WTC11 (cell line): ENCODE results near the gene OXER1. TPM values are rescaled to one million over a fixed set of nuclear protein-coding genes. Genes with fewer than 3 reads are reported as not detected.

Experiments used
- ATAC-seq: fragments of 200-7000 bp; cut with Tn5 transposase; 2 replicates; pipeline ENCODE4 v1.10.0; 2021; ENCODE audit warnings: mild to moderate bottlenecking, moderate library complexity
- CTCF ChIA-PET: fragments of 300-600 bp; sonication (Branson Sonifier 250); formaldehyde crosslinking; loops from one replicate; lab custom pipeline; 2021; ENCODE audit warnings: antibody characterized with exemption; lab: Charles Lee
- POLR2A ChIA-PET: fragments of 350-600 bp; sonication (Branson Sonifier 250); formaldehyde crosslinking; loops from one replicate; lab custom pipeline; 2021; ENCODE audit warnings: antibody characterized with exemption; lab: Charles Lee
- DNase-seq: peaks from one replicate; pipeline ENCODE4 v3.0.0; 2021; ENCODE audit warnings: low spot score
- H3K27ac Mint-ChIP-seq: 2 replicates; pipeline ENCODE4 v1.8.0; 2021; ENCODE audit warnings: mixed read lengths
- H3K27me3 Mint-ChIP-seq: 2 replicates; pipeline ENCODE4 v1.8.0; 2021; ENCODE audit warnings: low read depth, mild to moderate bottlenecking, moderate library complexity, mixed read lengths
- H3K36me3 Mint-ChIP-seq: 2 replicates; pipeline ENCODE4 v1.8.0; 2021; ENCODE audit warnings: mixed read lengths
- H3K4me1 Mint-ChIP-seq: 2 replicates; pipeline ENCODE4 v1.8.0; 2022; ENCODE audit warnings: mixed read lengths
- H3K4me3 Mint-ChIP-seq: 2 replicates; pipeline ENCODE4 v1.8.0; 2021; ENCODE audit warnings: mild to moderate bottlenecking, moderate library complexity, mixed read lengths
- H3K9me3 Mint-ChIP-seq: 2 replicates; pipeline ENCODE4 v1.8.0; 2021; ENCODE audit warnings: mixed read lengths
- ATF1 ChIP-seq: sonication (generic); formaldehyde crosslinking; IDR thresholded peaks from 2 replicates; pipeline ENCODE4 v1.8.1; 2023; ENCODE audit warnings: mild to moderate bottlenecking, moderate library complexity, missing genetic modification reagents
- ATF2 ChIP-seq: sonication (generic); formaldehyde crosslinking; IDR thresholded peaks from 2 replicates; pipeline ENCODE4 v1.8.1; 2022; ENCODE audit warnings: low read depth, missing genetic modification reagents, borderline replicate concordance
- ATF3 ChIP-seq: sonication (generic); formaldehyde crosslinking; conservative IDR thresholded peaks from 2 replicates; pipeline ENCODE4 v1.8.1; 2022; ENCODE audit warnings: mild to moderate bottlenecking, missing genetic modification reagents
- CREB1 ChIP-seq: sonication (generic); formaldehyde crosslinking; IDR thresholded peaks from 2 replicates; pipeline ENCODE4 v1.8.0; 2023; ENCODE audit warnings: mild to moderate bottlenecking, missing genetic modification reagents
- CREM ChIP-seq: sonication (generic); formaldehyde crosslinking; IDR thresholded peaks from 2 replicates; pipeline ENCODE4 v1.8.1; 2022; ENCODE audit warnings: mild to moderate bottlenecking, missing genetic modification reagents, moderate library complexity
- FOXK1 ChIP-seq: sonication (generic); formaldehyde crosslinking; IDR thresholded peaks from 2 replicates; pipeline ENCODE4 v1.8.0; 2022; ENCODE audit warnings: mild to moderate bottlenecking, moderate library complexity, missing genetic modification reagents
- MXD4 ChIP-seq: fragments of 250-450 bp; sonication (Bioruptor Pico); IDR thresholded peaks from 2 replicates; pipeline ENCODE4 v1.8.0; 2021; ENCODE audit warnings: mild to moderate bottlenecking, moderate library complexity, borderline replicate concordance
- NFE2L1 ChIP-seq: sonication (generic); formaldehyde crosslinking; IDR thresholded peaks from 2 replicates; pipeline ENCODE4 v1.8.1; 2023; ENCODE audit warnings: missing genetic modification reagents
- OVOL2 ChIP-seq: fragments of 250-450 bp; sonication (Bioruptor Pico); IDR thresholded peaks from 2 replicates; pipeline ENCODE4 v1.9.0; 2021; ENCODE audit warnings: mild to moderate bottlenecking, borderline replicate concordance
- PRRX2 ChIP-seq: fragments of 250-450 bp; sonication (Bioruptor Pico); IDR thresholded peaks from 2 replicates; pipeline ENCODE4 v1.8.0; 2021; ENCODE audit warnings: mild to moderate bottlenecking
- RELA ChIP-seq: sonication (generic); formaldehyde crosslinking; IDR thresholded peaks from 2 replicates; pipeline ENCODE4 v1.8.1; 2022; ENCODE audit warnings: missing genetic modification reagents, mild to moderate bottlenecking, borderline replicate concordance
- RORB ChIP-seq: fragments of 250-450 bp; sonication (Bioruptor Pico); IDR thresholded peaks from 2 replicates; pipeline ENCODE4 v1.9.0; 2021; ENCODE audit warnings: mild to moderate bottlenecking
- SMAD4 ChIP-seq: sonication (generic); formaldehyde crosslinking; IDR thresholded peaks from 2 replicates; pipeline ENCODE4 v1.8.0; 2022; ENCODE audit warnings: mild to moderate bottlenecking, missing genetic modification reagents
- SOX15 ChIP-seq: fragments of 250-450 bp; sonication (Bioruptor Pico); IDR thresholded peaks from 2 replicates; pipeline ENCODE4 v1.9.0; 2021; ENCODE audit warnings: mild to moderate bottlenecking
- TEAD1 ChIP-seq: sonication (generic); formaldehyde crosslinking; IDR thresholded peaks from 2 replicates; pipeline ENCODE4 v1.8.0; 2022; ENCODE audit warnings: mild to moderate bottlenecking, missing genetic modification reagents
- TEAD4 ChIP-seq: sonication (generic); formaldehyde crosslinking; IDR thresholded peaks from 2 replicates; pipeline ENCODE4 v1.8.0; 2022; ENCODE audit warnings: mild to moderate bottlenecking, missing genetic modification reagents
- ZBTB21 ChIP-seq: sonication (generic); formaldehyde crosslinking; IDR thresholded peaks from 2 replicates; pipeline ENCODE4 v1.8.1; 2023; ENCODE audit warnings: mild to moderate bottlenecking, missing genetic modification reagents, borderline replicate concordance
- ZNF138 ChIP-seq: sonication (generic); formaldehyde crosslinking; conservative IDR thresholded peaks from 2 replicates; pipeline ENCODE4 v1.8.1; 2022; ENCODE audit warnings: mild to moderate bottlenecking, moderate library complexity, missing genetic modification reagents
- ZNF317 ChIP-seq: sonication (generic); formaldehyde crosslinking; IDR thresholded peaks from 2 replicates; pipeline ENCODE4 v1.8.1; 2023; ENCODE audit warnings: low read depth, mild to moderate bottlenecking, moderate library complexity, missing genetic modification reagents, borderline replicate concordance
- ZNF416 ChIP-seq: fragments of 250-450 bp; sonication (Bioruptor Pico); IDR thresholded peaks from 2 replicates; pipeline ENCODE4 v1.9.0; 2021; ENCODE audit warnings: mild to moderate bottlenecking, inconsistent platforms
- ZSCAN18 ChIP-seq: fragments of 250-450 bp; sonication (Bioruptor Pico); IDR thresholded peaks from 2 replicates; pipeline ENCODE4 v2.1.2; 2022; ENCODE audit warnings: mild to moderate bottlenecking, moderate library complexity
- total RNA-seq: library from RNA; stranded (reverse); gene quantifications from 3 replicates; pipeline ENCODE4 v1.2.3, GENCODE V29; 2021
- TF ChIP-seq, protein P1 (sequence below): fragments of 250-450 bp; sonication (Bioruptor Pico); IDR thresholded peaks from 2 replicates; pipeline ENCODE4 v1.9.0; 2021; ENCODE audit warnings: mild to moderate bottlenecking
- TF ChIP-seq, protein P2 (sequence below): sonication (generic); formaldehyde crosslinking; IDR thresholded peaks from 2 replicates; pipeline ENCODE4 v1.8.1; 2023; ENCODE audit warnings: mild to moderate bottlenecking, missing genetic modification reagents

Gene OXER1
- total RNA-seq, 1 experiment from 2014 or later: 2.6 TPM

- Mint-ChIP-seq H3K4me3 (no peak overlapping the region), H3K27me3 (no peaks in the 10 kb centered on the region), H3K36me3 (peaks cover 3% of the 10 kb centered on the region; the same call in 1 of the 2 replicates), H3K4me1 (peaks cover 12% of the 10 kb centered on the region), H3K27ac (no peak overlapping the region), H3K9me3 (no peaks in the 10 kb centered on the region)
- ChIA-PET POLR2A (no interaction called here), CTCF (no interaction called here)
- TF ChIP-seq ATF1 (CRISPR knock-in tag): no peak
- no peak for TF ChIP-seq ZSCAN18 (CRISPR knock-in tag)
- no peak for TF ChIP-seq RELA (CRISPR knock-in tag)
- TF ChIP-seq ZNF138 (CRISPR knock-in tag): no peak
- TF ChIP-seq ZNF416 (CRISPR knock-in tag): no peak
- no peak for TF ChIP-seq CREB1 (CRISPR knock-in tag)
- no peak for DNase-seq
- no peak for ATAC-seq
These were observed 966 bp upstream of the OXER1 start for GRCh38 chr2:42764901-42765300.

GRCh38 chr2:42762823-42763804 is 821 bp downstream of the OXER1 start:
- peaks cover 9% of the 10 kb centered on the region for H3K4me1 Mint-ChIP-seq
- H3K27me3 Mint-ChIP-seq: no peaks in the 10 kb centered on the region
- no peak overlapping the region for H3K4me3 Mint-ChIP-seq
- no peaks in the 10 kb centered on the region for H3K9me3 Mint-ChIP-seq
- CTCF ChIA-PET: no interaction called here
- peak overlapping the region; percentile 57; the same call in 1 of the 2 replicates for H3K27ac Mint-ChIP-seq
- no peak for DNase-seq
- TF ChIP-seq ZBTB21 (CRISPR knock-in tag) (no peak), ZNF317 (CRISPR knock-in tag) (no peak), MXD4 (CRISPR knock-in tag) (no peak), ATF3 (CRISPR knock-in tag) (no peak)
- no peak for ATAC-seq
- H3K36me3 Mint-ChIP-seq: peaks cover 3% of the 10 kb centered on the region; the same call in 1 of the 2 replicates
- POLR2A ChIA-PET: no interaction called here

DNA sequence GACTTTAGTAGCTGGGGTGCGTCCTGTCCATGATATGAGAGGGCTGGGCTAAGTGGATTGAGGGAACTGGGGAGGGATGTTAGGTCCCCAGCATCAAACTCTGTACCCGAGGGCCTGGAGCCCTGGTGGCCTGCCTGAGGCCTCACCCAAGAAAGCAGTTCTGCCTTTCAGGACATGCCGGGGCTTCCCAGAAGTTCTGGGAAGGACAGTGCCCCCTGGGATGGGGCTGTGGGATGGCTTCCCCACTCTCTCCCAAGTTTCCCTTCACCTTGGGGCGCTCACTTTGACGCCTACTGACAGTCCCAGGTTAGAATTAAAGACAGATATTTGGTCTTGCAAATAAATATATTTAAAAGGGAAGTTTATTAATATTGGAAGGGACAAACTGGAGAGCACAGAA is 1.8 kb downstream of the OXER1 start:
- ATAC-seq (no peak), DNase-seq (no peak)

DNA sequence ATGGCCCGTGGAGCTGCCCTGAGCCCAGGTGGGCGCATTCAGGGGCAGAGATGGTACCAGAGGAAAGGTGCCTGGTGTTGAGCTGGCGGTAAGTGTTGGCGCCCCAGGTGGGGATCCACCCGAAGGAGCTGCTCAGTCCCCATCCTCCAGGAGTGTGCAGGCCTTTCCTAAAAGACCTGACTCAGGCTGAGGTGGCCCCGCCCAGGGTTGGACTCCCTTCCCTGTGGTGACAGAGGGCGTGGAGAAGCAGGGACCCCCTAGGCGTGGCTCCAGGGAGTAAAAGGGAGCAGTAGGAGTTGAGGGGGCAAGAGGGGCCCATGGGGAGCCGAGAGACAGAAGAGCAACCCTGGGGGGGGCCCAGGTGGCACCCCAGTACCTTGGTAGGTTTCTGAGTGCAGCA is 2.4 kb downstream of the OXER1 start:
- CTCF ChIA-PET: interaction anchor here (0.5 kb wide), 1 partner anchor 287 kb away, joined by 4 read pairs; no protein-coding TSS in a partner anchor
- H3K27me3 Mint-ChIP-seq: no peaks in the 10 kb centered on the region
- H3K4me1 Mint-ChIP-seq: peaks cover 10% of the 10 kb centered on the region
- no peak for DNase-seq
- no peak overlapping the region for H3K4me3 Mint-ChIP-seq
- no peaks in the 10 kb centered on the region for H3K9me3 Mint-ChIP-seq
- POLR2A ChIA-PET: no interaction called here
- ATAC-seq: peak; percentile 13; the same call in 1 of the 2 replicates
- H3K36me3 Mint-ChIP-seq: peaks cover 3% of the 10 kb centered on the region; the same call in 1 of the 2 replicates
- no peak overlapping the region for H3K27ac Mint-ChIP-seq
- TF ChIP-seq PRRX2 (CRISPR knock-in tag) (no peak), ZNF416 (CRISPR knock-in tag) (no peak), CREM (CRISPR knock-in tag) (no peak), SOX15 (CRISPR knock-in tag) (no peak), ATF1 (CRISPR knock-in tag) (no peak), ATF2 (no peak), SMAD4 (CRISPR knock-in tag) (no peak)
- TF ChIP-seq, protein P1, sequence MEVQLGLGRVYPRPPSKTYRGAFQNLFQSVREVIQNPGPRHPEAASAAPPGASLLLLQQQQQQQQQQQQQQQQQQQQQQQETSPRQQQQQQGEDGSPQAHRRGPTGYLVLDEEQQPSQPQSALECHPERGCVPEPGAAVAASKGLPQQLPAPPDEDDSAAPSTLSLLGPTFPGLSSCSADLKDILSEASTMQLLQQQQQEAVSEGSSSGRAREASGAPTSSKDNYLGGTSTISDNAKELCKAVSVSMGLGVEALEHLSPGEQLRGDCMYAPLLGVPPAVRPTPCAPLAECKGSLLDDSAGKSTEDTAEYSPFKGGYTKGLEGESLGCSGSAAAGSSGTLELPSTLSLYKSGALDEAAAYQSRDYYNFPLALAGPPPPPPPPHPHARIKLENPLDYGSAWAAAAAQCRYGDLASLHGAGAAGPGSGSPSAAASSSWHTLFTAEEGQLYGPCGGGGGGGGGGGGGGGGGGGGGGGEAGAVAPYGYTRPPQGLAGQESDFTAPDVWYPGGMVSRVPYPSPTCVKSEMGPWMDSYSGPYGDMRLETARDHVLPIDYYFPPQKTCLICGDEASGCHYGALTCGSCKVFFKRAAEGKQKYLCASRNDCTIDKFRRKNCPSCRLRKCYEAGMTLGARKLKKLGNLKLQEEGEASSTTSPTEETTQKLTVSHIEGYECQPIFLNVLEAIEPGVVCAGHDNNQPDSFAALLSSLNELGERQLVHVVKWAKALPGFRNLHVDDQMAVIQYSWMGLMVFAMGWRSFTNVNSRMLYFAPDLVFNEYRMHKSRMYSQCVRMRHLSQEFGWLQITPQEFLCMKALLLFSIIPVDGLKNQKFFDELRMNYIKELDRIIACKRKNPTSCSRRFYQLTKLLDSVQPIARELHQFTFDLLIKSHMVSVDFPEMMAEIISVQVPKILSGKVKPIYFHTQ: no peak
- TF ChIP-seq, protein P2, sequence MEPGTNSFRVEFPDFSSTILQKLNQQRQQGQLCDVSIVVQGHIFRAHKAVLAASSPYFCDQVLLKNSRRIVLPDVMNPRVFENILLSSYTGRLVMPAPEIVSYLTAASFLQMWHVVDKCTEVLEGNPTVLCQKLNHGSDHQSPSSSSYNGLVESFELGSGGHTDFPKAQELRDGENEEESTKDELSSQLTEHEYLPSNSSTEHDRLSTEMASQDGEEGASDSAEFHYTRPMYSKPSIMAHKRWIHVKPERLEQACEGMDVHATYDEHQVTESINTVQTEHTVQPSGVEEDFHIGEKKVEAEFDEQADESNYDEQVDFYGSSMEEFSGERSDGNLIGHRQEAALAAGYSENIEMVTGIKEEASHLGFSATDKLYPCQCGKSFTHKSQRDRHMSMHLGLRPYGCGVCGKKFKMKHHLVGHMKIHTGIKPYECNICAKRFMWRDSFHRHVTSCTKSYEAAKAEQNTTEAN (CRISPR knock-in tag): no peak

More for the DNA sequence above, 1.8 kb downstream of the OXER1 start:
- TF ChIP-seq RORB (no peak), OVOL2 (CRISPR knock-in tag) (no peak), NFE2L1 (CRISPR knock-in tag) (no peak), TEAD1 (CRISPR knock-in tag) (no peak), TEAD4 (CRISPR knock-in tag) (no peak), FOXK1 (no peak)
- ChIA-PET POLR2A (no interaction called here), CTCF (interaction anchor here (0.5 kb wide), 1 partner anchor 287 kb away, joined by 4 read pairs; no protein-coding TSS in a partner anchor)
- Mint-ChIP-seq H3K27me3 (no peaks in the 10 kb centered on the region), H3K27ac (no peak overlapping the region), H3K4me1 (peaks cover 8% of the 10 kb centered on the region), H3K9me3 (no peaks in the 10 kb centered on the region), H3K36me3 (peaks cover 3% of the 10 kb centered on the region; the same call in 1 of the 2 replicates), H3K4me3 (no peak overlapping the region)
